Measurements from ENCODE around the gene ATOSB. TPM values are rescaled to one million over a fixed set of nuclear protein-coding genes. Genes with fewer than 3 reads are reported as not detected.
"Not testable (repeated sequence)": the region's sequence is repeated elsewhere in the genome, so short reads cannot be mapped to it uniquely, and the experiment has no call there.

ATOSB gene
- total and polyA plus RNA-seq, 2 of the 8 experiments (the other 6 are each of a cell fraction or from before 2014, with no cell fraction given): 6.9 to 10.4 TPM

GRCh38 chr9:35147941-35148563, 32.4 kb upstream of the ATOSB start:
- CTCF ChIA-PET (ENCODE audit: partially characterized antibody): interaction anchor here (0.7 kb wide), 1 partner anchor 31 kb away, joined by 3 read pairs; no protein-coding TSS in a partner anchor
- H2BK12ac ChIP-seq (ENCODE audit: low read depth, low read length); H3K9ac ChIP-seq (replicated peaks in 1 of 4; ENCODE audit: extremely low read depth in 1 of 4, low read depth in 3 of 4, low read length in 3 of 4); H3K79me1 ChIP-seq (ENCODE audit: low read depth, low read length); H3K4me2 ChIP-seq (ENCODE audit: insufficient read depth in 1 of 2, low read depth in 2 of 2, low read length in 2 of 2); H3K23me2 ChIP-seq (ENCODE audit: low read depth, low read length); H4K8ac ChIP-seq (ENCODE audit: extremely low read depth, insufficient read depth, low read length); H2BK15ac ChIP-seq (ENCODE audit: low read length); H2BK120ac ChIP-seq (replicated peaks; ENCODE audit: low read depth, low read length); H3K4me1 ChIP-seq (replicated peaks in 1 of 4; ENCODE audit: control insufficient read depth in 3 of 4, insufficient read depth in 4 of 4, low read length in 3 of 4); H3K27ac ChIP-seq (ENCODE audit: low read depth, low read length); H3K36me3 ChIP-seq (ENCODE audit: control insufficient read depth in 2 of 4, insufficient read depth in 4 of 4, low read length in 3 of 4); H3K18ac ChIP-seq (ENCODE audit: extremely low read depth, low read length); H3K79me2 ChIP-seq (ENCODE audit: control insufficient read depth in 1 of 2, insufficient read depth in 2 of 2, low read length in 2 of 2); H3K56ac ChIP-seq (replicated peaks; ENCODE audit: insufficient read length, low read depth, low read length); H2BK5ac ChIP-seq (ENCODE audit: low read depth, low read length); H3K4me3 ChIP-seq (ENCODE audit: extremely low read depth in 1 of 4, insufficient read depth in 2 of 4, low read depth in 3 of 4, low read length in 4 of 4); H4K20me1 ChIP-seq (replicated peaks in 1 of 2; ENCODE audit: control insufficient read depth in 1 of 2, insufficient read depth in 2 of 2, low read length in 2 of 2); H4K5ac ChIP-seq (ENCODE audit: insufficient read length, low read depth, low read length); H4K91ac ChIP-seq (replicated peaks; ENCODE audit: insufficient read length, low read length); H3K27me3 ChIP-seq (replicated peaks in 1 of 4; ENCODE audit: control insufficient read depth in 3 of 4, extremely low read depth in 1 of 4, insufficient read depth in 3 of 4, low read length in 3 of 4); FAIRE-seq; H2BK20ac ChIP-seq (ENCODE audit: low read length); H3K14ac ChIP-seq (ENCODE audit: insufficient read length); POLR2A ChIA-PET (ENCODE audit: partially characterized antibody); H2AFZ ChIP-seq (ENCODE audit: low read length); DNase-seq (ENCODE audit: low read depth in 1 of 2, low spot score in 2 of 2); H3K23ac ChIP-seq (ENCODE audit: insufficient read length); H2AK5ac ChIP-seq (ENCODE audit: low read depth, low read length); H3K4ac ChIP-seq (replicated peaks; ENCODE audit: insufficient read length, low read depth, low read length): not testable (repeated sequence)
- H3K9me3 ChIP-seq (ENCODE audit: insufficient read depth in 2 of 2, low read depth in 1 of 2, low read length in 1 of 2): peaks cover 18 to 31% of the 10 kb centered on the region in 2 experiments
- 65% methylated on average over 5 of the region's 5 CpGs; no CpG with 5 or more reads in 1 of the 2 experiments for WGBS, 2 experiments (ENCODE audit: extremely low coverage in 1 of 2, insufficient coverage in 1 of 2, insufficient read length in 1 of 2, insufficient replicate concordance in 2 of 2, low coverage in 1 of 2, low lambda C conversion rate in 2 of 2, missing lambda C conversion rate in 1 of 2)
- TF ChIP-seq ZNF274 (IDR thresholded peaks at IDR 0.05; ENCODE audit: borderline replicate concordance, extremely low read depth, low read length): peak; percentile 69; the same call in 1 of the 2 replicates

All from H1 (cell line).